Ovary (tissue), 9 donors: ENCODE data around the gene HAL. TPM values are rescaled to one million over a fixed set of nuclear protein-coding genes. Genes with fewer than 3 reads are reported as not detected.

Source experiments
- DNase-seq, 5 donors: peaks; one replicate each; pipeline ENCODE4 v3.0.0-alpha.2; 2019 to 2020
- H3K27ac ChIP-seq, 2 donors: fragments of 200-600 bp; one replicate each; pipeline versions ENCODE4 v1.5.1 to v1.8.0; 2019 to 2022
- H3K27me3 ChIP-seq: fragments of 200-600 bp; one replicate; pipeline ENCODE4 v1.8.0; 2022
- H3K36me3 ChIP-seq: fragments of 200-600 bp; sonication (generic); one replicate; pipeline ENCODE4 v1.5.1; 2019
- H3K4me1 ChIP-seq: one replicate; pipeline ENCODE4 v1.8.1; 2013; ENCODE audit warnings: mild to moderate bottlenecking, moderate library complexity; ENCODE audit not compliant: insufficient read depth
- H3K4me3 ChIP-seq: fragments of 200-600 bp; sonication (generic); one replicate; pipeline ENCODE4 v1.5.1; 2017
- H3K9me3 ChIP-seq, 2 donors: fragments of 200-600 bp in 1 of 2; sonication (generic) in 1 of 2; one replicate each; pipeline versions ENCODE4 v1.5.1 to v1.8.1; 2013 to 2019; ENCODE audit warnings: mild to moderate bottlenecking in 1 of 2, moderate library complexity in 1 of 2
- CTCF ChIP-seq, 3 donors: fragments of 450-650 bp in 2 of 3; fragments of 200-600 bp in 1 of 3; IDR thresholded peaks; one replicate each; pipeline versions ENCODE4 v1.5.1 to v1.8.0; 2016 to 2022; ENCODE audit warnings: antibody characterized with exemption in 3 of 3, mild to moderate bottlenecking in 1 of 3
- EP300 ChIP-seq: sonication (generic); formaldehyde crosslinking; IDR thresholded peaks from one replicate; pipeline ENCODE4 v1.6.1; 2017; ENCODE audit warnings: antibody characterized with exemption
- POLR2A ChIP-seq: fragments of 450-650 bp; IDR thresholded peaks from one replicate; pipeline ENCODE4 v1.6.1; 2017; ENCODE audit warnings: antibody characterized with exemption, mild to moderate bottlenecking, moderate library complexity
- WGBS, 3 donors: extraction: QIAGEN DNeasy Blood & Tissue Kit in 1 of 3; methylation state at CpG; one replicate each; pipeline versions ENCODE4 v1.1.5 to v1.1.7; 2013 to 2017; 5-methylcytosine and 5-hydroxymethylcytosine counted together
- intact Hi-C, 4 donors: fragments of 100-400 bp; cut with DNase I; formaldehyde crosslinking; loops; one replicate each; pipeline versions ENCODE4 v1.11.0 to v1.15.1; 2022 to 2023
- polyA plus RNA-seq, 2 donors: library from polyadenylated mRNA; stranded (reverse); fragments of 200-250 nt in 1 of 2; fragments of 350-450 nt in 1 of 2; fragmentation: Illumina TruSeq in 1 of 2; extraction: RNeasy Lipid Tissue Mini Kit (QIAGEN cat#74804) in 1 of 2; gene quantifications; one replicate each; pipeline ENCODE4 v1.2.3, GENCODE V29; 2013 to 2014
- total RNA-seq, 7 donors: library from RNA; depleted of rRNA in 2 of 7; stranded (reverse); fragments of >200 nt in 2 of 7; fragmentation: NEBNext Ultra II Directional in 3 of 7; extraction: Animal tissue kit (Norgen Biotek cat#: 25700) in 3 of 7; gene quantifications; one replicate each; pipeline versions ENCODE4 v1.1.0 to v1.2.4, GENCODE V29; 2016 to 2023
- donor health status: DM: no; HTN: no; CAD: no; lungs with moderate emphysema.
- donor health status: DM: no; HTN: no; CAD: no.
- donor health status: Bipolar disorder and iron deficiency.
- donor health status: DM: yes; HTN: yes; CAD: no.
- donor health status: DM: no; HTN: no; CAD: no.
- donor health status: DM: yes; HTN: yes; CAD: no.

Gene HAL
- total and polyA plus RNA-seq, 9 donors = 0.08 to 2.9 (median 0.64) TPM

- no peak for TF ChIP-seq EP300
- TF ChIP-seq POLR2A = no peak
- TF ChIP-seq CTCF (IDR thresholded peaks at IDR 0.05) = no peak
- H3K27ac ChIP-seq = no peak overlapping the region
- H3K36me3 ChIP-seq = no peaks in the 10 kb centered on the region
- no peaks in the 10 kb centered on the region for H3K9me3 ChIP-seq
- intact Hi-C loops = no loop called here
- H3K4me1 ChIP-seq = no peaks in the 10 kb centered on the region
- DNase-seq = no peak
- WGBS, 3 donors = 81 to 86% (median 82%) methylated on average over 11 of the region's 11 CpGs
- H3K4me3 ChIP-seq = no peak overlapping the region
- H3K27me3 ChIP-seq = no peaks in the 10 kb centered on the region
These were observed 18.3 kb downstream of the HAL start for GRCh38 chr12:95977764-95978305.

GRCh38 chr12:95976416-95976832 is 19.7 kb downstream of the HAL start:
- WGBS, 3 donors = 91 to 93% (median 92%) methylated on average over 8 of the region's 8 CpGs
- Histone ChIP-seq H3K4me3 (no peak overlapping the region), H3K4me1 (no peaks in the 10 kb centered on the region), H3K36me3 (no peaks in the 10 kb centered on the region), H3K9me3 (no peaks in the 10 kb centered on the region), H3K27ac (no peak overlapping the region), H3K27me3 (no peaks in the 10 kb centered on the region)
- DNase-seq = no peak
- intact Hi-C loops = no loop called here
- TF ChIP-seq CTCF (IDR thresholded peaks at IDR 0.05) (no peak), EP300 (no peak), POLR2A (no peak)

GRCh38 chr12:95975491-95975890 is 20.7 kb downstream of the HAL start:
- Histone ChIP-seq H3K4me1 (no peaks in the 10 kb centered on the region), H3K36me3 (no peaks in the 10 kb centered on the region), H3K27ac (no peak overlapping the region), H3K9me3 (no peaks in the 10 kb centered on the region), H3K4me3 (no peak overlapping the region), H3K27me3 (no peaks in the 10 kb centered on the region)
- intact Hi-C loops = no loop called here
- no peak for DNase-seq
- TF ChIP-seq POLR2A = no peak
- TF ChIP-seq CTCF (IDR thresholded peaks at IDR 0.05) = no peak
- TF ChIP-seq EP300 = no peak
- 86 to 90% (median 89%) methylated on average over 4 of the region's 4 CpGs for WGBS, 3 donors

GRCh38 chr12:95974358-95974757 is 21.8 kb downstream of the HAL start:
- no peaks in the 10 kb centered on the region for H3K36me3 ChIP-seq
- no peaks in the 10 kb centered on the region for H3K4me1 ChIP-seq
- H3K27me3 ChIP-seq = no peaks in the 10 kb centered on the region
- intact Hi-C loops = no loop called here
- no peak overlapping the region for H3K4me3 ChIP-seq
- TF ChIP-seq CTCF (IDR thresholded peaks at IDR 0.05) (no peak), POLR2A (no peak), EP300 (no peak)
- no peak for DNase-seq
- no peak overlapping the region for H3K27ac ChIP-seq
- WGBS, 3 donors = 31 to 58% (median 39%) methylated on average over 2 of the region's 2 CpGs
- no peaks in the 10 kb centered on the region for H3K9me3 ChIP-seq
